Measurements from ENCODE around the gene SNX20.

The SNX20 gene

GRCh38 chr16:50704245-50704644, 23.1 kb upstream of the SNX20 start:
- no peak for DNase-seq

- DNase-seq = no peak
Measured at GRCh38 chr16:50702725-50703124, 21.6 kb upstream of the SNX20 start.

- DNase-seq = peak; percentile 73 to 79
Measured at GRCh38 chr16:50699326-50700159, 18.4 kb upstream of the SNX20 start.

GRCh38 chr16:50697881-50698767, 17.0 kb upstream of the SNX20 start:
- peak; percentile 46 to 71 for DNase-seq

GRCh38 chr16:50697421-50697715, 16.3 kb upstream of the SNX20 start:
- no peak for DNase-seq

- peak; percentile 84 to 90 for DNase-seq
Measured at GRCh38 chr16:50696575-50697420, 15.7 kb upstream of the SNX20 start.

- DNase-seq = peak in 1 of 2 donors; percentile 48
Measured at GRCh38 chr16:50696126-50696525, 15.0 kb upstream of the SNX20 start.

- peak in 1 of 2 donors; percentile 70 for DNase-seq
Measured at GRCh38 chr16:50695017-50696000, 14.2 kb upstream of the SNX20 start.

- DNase-seq = no peak
Measured at GRCh38 chr16:50694206-50694605, 13.1 kb upstream of the SNX20 start.

GRCh38 chr16:50692999-50693781, 12.1 kb upstream of the SNX20 start, which contains the start of gene NOD2:
NOD2 (plus strand) TSS chr16:50693606; CDS start chr16:50699496, 5,890 bp downstream.
- peak in 1 of 2 donors; percentile 30 for DNase-seq

GRCh38 chr16:50692644-50692998, 11.5 kb upstream of the SNX20 start:
- no peak for DNase-seq

- DNase-seq = no peak
Measured at GRCh38 chr16:50690177-50690576, 9.1 kb upstream of the SNX20 start.

GRCh38 chr16:50688867-50689266, 7.8 kb upstream of the SNX20 start:
- DNase-seq = peak in 1 of 2 donors; percentile 33

GRCh38 chr16:50688083-50688482, 7.0 kb upstream of the SNX20 start:
- no peak for DNase-seq

- peak in 1 of 2 donors; percentile 51 for DNase-seq
Measured at GRCh38 chr16:50685462-50686063, 4.5 kb upstream of the SNX20 start.

GRCh38 chr16:50684823-50685461, 3.8 kb upstream of the SNX20 start:
- DNase-seq = peak; percentile 61 to 64

GRCh38 chr16:50683689-50684374, 2.7 kb upstream of the SNX20 start:
- peak; percentile 72 to 80 for DNase-seq

- no peak for DNase-seq
Measured at GRCh38 chr16:50680556-50680893, 587 bp downstream of the SNX20 start.

All from CD4-positive, alpha-beta T cell treated with Interleukin-4 for 1 hour (primary cell).